Esophagus squamous epithelium (tissue), 5 donors: ENCODE data around the gene EVC2. TPM values are rescaled to one million over a fixed set of nuclear protein-coding genes. Genes with fewer than 3 reads are reported as not detected.

ENCODE experiments used
- DNase-seq: peaks from one replicate; lab custom pipeline; 2025; lab: John Stamatoyannopoulos, UW
- H3K27ac ChIP-seq, 4 donors: fragments of 200-600 bp; sonication (generic); one replicate each; pipeline ENCODE4 v1.5.1; 2016 to 2019; ENCODE audit warnings: mild to moderate bottlenecking in 1 of 4
- H3K27me3 ChIP-seq, 4 donors: fragments of 200-600 bp; sonication (generic); 1 replicate in 3 of 4; 2 replicates in 1 of 4; pipeline versions ENCODE4 v1.5.1 to v1.6.0; 2017 to 2021; ENCODE audit warnings: antibody characterized with exemption in 1 of 4
- H3K36me3 ChIP-seq, 3 donors: fragments of 200-600 bp; sonication (generic); one replicate each; pipeline ENCODE4 v1.5.1; 2016 to 2019
- H3K4me1 ChIP-seq, 3 donors: fragments of 200-600 bp; sonication (generic); one replicate each; pipeline ENCODE4 v1.5.1; 2017 to 2019
- H3K4me3 ChIP-seq, 4 donors: fragments of 200-600 bp; sonication (generic); 1 replicate in 3 of 4; 2 replicates in 1 of 4; pipeline ENCODE4 v1.5.1; 2016 to 2019; ENCODE audit warnings: mild to moderate bottlenecking in 2 of 4, moderate library complexity in 1 of 4
- H3K9me3 ChIP-seq, 3 donors: fragments of 200-600 bp; sonication (generic); one replicate each; pipeline ENCODE4 v1.5.1; 2016 to 2019
- POLR2A ChIP-seq, 4 donors: fragments of 450-650 bp; IDR thresholded peaks; one replicate each; pipeline ENCODE4 v1.6.1; 2017; ENCODE audit warnings: antibody characterized with exemption in 4 of 4, mild to moderate bottlenecking in 4 of 4, moderate library complexity in 3 of 4
- WGBS, 2 donors: methylation state at CpG; one replicate each; pipeline ENCODE4 v1.1.5; 2018; 5-methylcytosine and 5-hydroxymethylcytosine counted together
- intact Hi-C: fragments of 100-400 bp; cut with DNase I; formaldehyde crosslinking; loops from one replicate; pipeline ENCODE4 v1.15.0; 2022
- total RNA-seq, 4 donors: library from RNA; depleted of rRNA; stranded (reverse); fragments of >200 nt; gene quantifications; one replicate each; pipeline ENCODE4 v1.1.0, GENCODE V29; 2016
- TF ChIP-seq, protein P1 (sequence below), 6 experiments: fragments of 450-650 bp in 4 of 6; fragments of 200-600 bp in 2 of 6; sonication (generic) in 2 of 6; IDR thresholded peaks; one replicate each; pipeline ENCODE4 v1.5.1; 2016 to 2019; ENCODE audit warnings: antibody characterized with exemption in 6 of 6, mild to moderate bottlenecking in 4 of 6, moderate library complexity in 4 of 6
- donor health status: DM: yes; HTN: yes; CAD: no.

EVC2 gene
- total RNA-seq, 4 donors from 2014 or later, result 5.0 to 12.6 (median 5.1) TPM

DNA sequence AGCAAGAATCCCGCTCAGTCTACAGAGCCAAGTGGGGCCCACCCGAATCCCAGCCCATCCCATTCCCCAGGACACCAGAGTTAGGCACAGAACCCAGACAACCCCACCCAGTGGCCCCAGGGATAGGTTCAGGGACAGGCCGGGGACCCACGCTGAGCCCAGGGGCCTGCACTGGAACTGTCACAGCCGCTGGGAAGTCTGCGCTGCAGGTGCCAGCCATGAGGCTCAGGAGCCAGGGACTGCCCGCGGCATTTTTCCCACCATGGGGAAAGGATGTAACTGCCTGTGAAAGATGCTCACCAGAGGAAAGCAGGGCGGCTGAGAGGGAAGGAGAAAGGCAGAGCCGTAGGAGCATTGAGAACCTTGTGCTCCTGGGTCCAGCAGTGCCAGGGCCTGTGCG, 12.0 kb downstream of the EVC2 start:
- no peak for DNase-seq
- no peaks in the 10 kb centered on the region for H3K9me3 ChIP-seq
- peaks cover 0 to 66% (median 11%) of the 10 kb centered on the region in 3 donors for H3K36me3 ChIP-seq
- no peak overlapping the region for H3K27ac ChIP-seq
- H3K4me3 ChIP-seq, result no peak overlapping the region
- no peaks in the 10 kb centered on the region for H3K27me3 ChIP-seq
- no peaks in the 10 kb centered on the region for H3K4me1 ChIP-seq
- intact Hi-C loops, result no loop called here
- WGBS, 2 donors, result 88 to 92% methylated on average over 4 to 8 of the region's 11 CpGs
- TF ChIP-seq POLR2A (IDR thresholded peaks at IDR 0.05), result no peak
- TF ChIP-seq, protein P1, sequence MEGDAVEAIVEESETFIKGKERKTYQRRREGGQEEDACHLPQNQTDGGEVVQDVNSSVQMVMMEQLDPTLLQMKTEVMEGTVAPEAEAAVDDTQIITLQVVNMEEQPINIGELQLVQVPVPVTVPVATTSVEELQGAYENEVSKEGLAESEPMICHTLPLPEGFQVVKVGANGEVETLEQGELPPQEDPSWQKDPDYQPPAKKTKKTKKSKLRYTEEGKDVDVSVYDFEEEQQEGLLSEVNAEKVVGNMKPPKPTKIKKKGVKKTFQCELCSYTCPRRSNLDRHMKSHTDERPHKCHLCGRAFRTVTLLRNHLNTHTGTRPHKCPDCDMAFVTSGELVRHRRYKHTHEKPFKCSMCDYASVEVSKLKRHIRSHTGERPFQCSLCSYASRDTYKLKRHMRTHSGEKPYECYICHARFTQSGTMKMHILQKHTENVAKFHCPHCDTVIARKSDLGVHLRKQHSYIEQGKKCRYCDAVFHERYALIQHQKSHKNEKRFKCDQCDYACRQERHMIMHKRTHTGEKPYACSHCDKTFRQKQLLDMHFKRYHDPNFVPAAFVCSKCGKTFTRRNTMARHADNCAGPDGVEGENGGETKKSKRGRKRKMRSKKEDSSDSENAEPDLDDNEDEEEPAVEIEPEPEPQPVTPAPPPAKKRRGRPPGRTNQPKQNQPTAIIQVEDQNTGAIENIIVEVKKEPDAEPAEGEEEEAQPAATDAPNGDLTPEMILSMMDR (IDR thresholded peaks at IDR 0.05), result no peak

DNA sequence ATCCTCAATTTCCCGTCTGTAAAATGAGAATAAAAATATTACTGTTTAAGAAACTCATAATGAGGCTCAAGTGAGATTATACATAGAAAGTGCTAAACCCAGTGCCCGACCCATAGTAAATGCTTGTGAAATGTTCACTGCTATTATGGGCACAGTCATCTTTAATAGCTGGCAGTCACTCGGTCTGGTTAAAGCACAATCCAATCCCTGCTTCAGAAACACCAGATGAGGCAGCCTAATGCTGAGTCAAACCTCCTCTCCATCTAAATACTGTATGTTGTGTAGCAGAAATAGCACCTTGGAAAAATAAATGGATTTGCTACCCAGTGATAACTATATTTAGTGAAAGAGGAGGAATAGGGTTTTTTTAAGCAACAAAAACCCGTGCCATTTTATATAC, 14.5 kb downstream of the EVC2 start:
- no peak overlapping the region for H3K27ac ChIP-seq
- H3K9me3 ChIP-seq, result no peaks in the 10 kb centered on the region
- no peak for DNase-seq
- intact Hi-C loops, result no loop called here
- no peaks in the 10 kb centered on the region for H3K4me1 ChIP-seq
- TF ChIP-seq, protein P1 (IDR thresholded peaks at IDR 0.05), result no peak
- no peak for TF ChIP-seq POLR2A (IDR thresholded peaks at IDR 0.05)
- no peaks in the 10 kb centered on the region for H3K27me3 ChIP-seq
- H3K4me3 ChIP-seq, result no peak overlapping the region
- 75% methylated on average over 4 of the region's 4 CpGs for WGBS, 2 donors
- peaks cover 0 to 85% (median 15%) of the 10 kb centered on the region in 3 donors for H3K36me3 ChIP-seq

DNA sequence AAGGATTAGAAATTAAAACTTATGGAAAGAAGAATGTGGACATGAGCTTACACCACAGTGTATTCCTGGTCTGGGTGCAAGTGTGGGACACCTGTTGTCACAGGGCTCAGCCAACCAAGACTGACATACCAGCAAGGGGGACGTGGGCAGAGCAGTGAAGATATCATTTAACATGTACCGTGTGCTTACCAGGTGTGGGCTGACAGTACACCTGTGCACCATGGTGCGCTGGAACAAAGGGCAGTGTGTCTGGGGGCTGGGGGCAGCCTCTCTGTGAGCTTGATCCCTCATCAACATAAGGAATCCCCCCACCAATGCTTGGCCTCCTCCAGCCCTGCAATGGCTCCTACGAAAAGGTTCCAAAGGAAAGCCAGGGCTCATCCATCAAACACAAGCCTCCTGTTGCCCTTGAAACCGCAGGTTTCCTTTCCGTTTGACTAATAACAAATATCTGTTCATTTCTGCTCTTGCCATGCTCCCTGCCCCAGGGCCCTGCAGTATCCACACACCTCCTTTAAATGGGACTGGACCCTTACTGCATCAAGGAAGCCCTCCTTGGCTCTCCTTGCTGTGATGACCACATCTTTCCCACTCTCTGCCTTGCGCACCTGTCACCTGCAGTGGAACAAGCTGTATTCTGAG, 16.7 kb downstream of the EVC2 start:
- Histone ChIP-seq H3K9me3 (no peaks in the 10 kb centered on the region), H3K27ac (no peak overlapping the region), H3K4me1 (no peaks in the 10 kb centered on the region), H3K36me3 (peaks cover 0 to 94% (median 22%) of the 10 kb centered on the region in 3 donors), H3K4me3 (no peak overlapping the region), H3K27me3 (no peaks in the 10 kb centered on the region)
- DNase-seq, result no peak
- intact Hi-C loops, result no loop called here
- TF ChIP-seq, protein P1 (IDR thresholded peaks at IDR 0.05), result no peak
- no peak for TF ChIP-seq POLR2A (IDR thresholded peaks at IDR 0.05)
- 85 to 88% methylated on average over 6 to 7 of the region's 7 CpGs for WGBS, 2 donors

DNA sequence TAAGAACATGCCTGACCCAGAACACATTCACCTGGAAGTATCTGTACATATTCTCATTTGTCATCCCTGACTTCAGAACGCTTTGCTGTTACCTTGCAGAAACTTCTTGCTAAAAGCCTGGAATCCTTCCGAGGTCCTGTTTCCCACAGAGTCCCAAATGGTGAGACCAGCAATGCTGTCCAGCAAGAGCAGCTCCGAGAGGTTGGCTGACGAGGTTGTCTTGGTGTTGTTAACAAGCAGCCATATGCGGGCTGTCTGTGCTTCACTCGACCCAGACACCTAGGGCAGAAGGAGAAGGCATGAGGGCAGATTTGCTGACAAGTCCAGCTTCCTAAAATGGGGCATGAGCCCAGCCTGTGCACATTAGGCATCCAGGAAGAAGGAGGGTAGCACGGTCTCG, 19.3 kb downstream of the EVC2 start:
- no peak for TF ChIP-seq POLR2A (IDR thresholded peaks at IDR 0.05)
- TF ChIP-seq, protein P1 (IDR thresholded peaks at IDR 0.05), result no peak
- peaks cover 15 to 98% (median 25%) of the 10 kb centered on the region in 3 donors for H3K36me3 ChIP-seq
- H3K4me3 ChIP-seq, result no peak overlapping the region
- 92 to 93% methylated on average over 6 of the region's 8 CpGs for WGBS, 2 donors
- no peak overlapping the region for H3K27ac ChIP-seq
- no peak for DNase-seq
- H3K27me3 ChIP-seq, result no peaks in the 10 kb centered on the region
- intact Hi-C loops, result no loop called here
- no peaks in the 10 kb centered on the region for H3K4me1 ChIP-seq
- H3K9me3 ChIP-seq, result no peaks in the 10 kb centered on the region

DNA sequence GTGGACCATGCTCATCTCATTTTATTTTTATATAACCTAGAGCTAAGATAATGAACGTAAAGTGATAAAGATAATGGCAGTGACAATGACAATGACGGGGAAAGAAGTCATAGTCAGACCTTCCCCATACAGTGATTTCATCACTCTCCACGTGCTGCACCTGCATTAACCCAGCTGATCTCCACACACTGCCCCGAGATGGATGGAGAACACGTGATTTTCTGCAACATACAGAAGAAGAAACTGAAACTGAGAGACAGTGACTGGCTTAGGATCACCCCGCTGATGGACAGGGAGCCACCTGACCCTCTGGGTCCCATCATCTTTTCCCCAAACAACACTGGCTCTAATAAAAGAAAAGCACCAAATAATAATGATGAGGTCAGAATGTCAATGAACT, 22.0 kb downstream of the EVC2 start:
- Histone ChIP-seq H3K27me3 (no peaks in the 10 kb centered on the region), H3K4me1 (no peaks in the 10 kb centered on the region), H3K9me3 (no peaks in the 10 kb centered on the region), H3K36me3 (peaks cover 15 to 100% (median 18%) of the 10 kb centered on the region in 3 donors), H3K27ac (no peak overlapping the region), H3K4me3 (no peak overlapping the region)
- WGBS, 2 donors, result 74 to 91% methylated on average over 6 of the region's 6 CpGs
- no peak for DNase-seq
- intact Hi-C loops, result no loop called here
- TF ChIP-seq POLR2A (IDR thresholded peaks at IDR 0.05), result no peak
